ENCODE results near the gene SELENOS. TPM values are rescaled to one million over a fixed set of nuclear protein-coding genes. Genes with fewer than 3 reads are reported as not detected.

Gene SELENOS
- total and polyA plus RNA-seq, 9 of the 15 experiments (the other 6 are each of a cell fraction or from before 2014, with no cell fraction given), result 24.9 to 57.4 (median 47.9) TPM

DNA sequence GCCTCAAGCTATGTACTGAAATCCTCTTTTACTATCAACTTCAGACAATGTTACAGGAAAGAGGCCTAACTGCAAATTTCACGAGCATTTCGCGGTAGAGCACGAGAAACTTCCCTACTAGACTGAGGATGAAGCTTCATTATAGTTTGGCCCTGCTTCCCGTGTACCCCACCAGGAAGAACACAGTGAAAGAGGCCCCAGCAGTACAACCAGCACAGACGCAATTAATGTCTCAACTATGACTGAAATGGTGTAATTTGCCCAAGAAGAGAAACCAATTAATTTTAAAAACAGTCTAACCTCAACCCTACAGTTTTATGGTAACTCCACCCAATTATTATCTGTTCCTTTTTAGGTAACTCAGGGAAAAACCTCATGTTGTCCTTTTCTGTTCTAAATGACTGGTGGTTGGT lies 37.6 kb downstream of the SELENOS start:
- ChIA-PET POLR2A (interaction anchor here (1.1 to 2.1 kb wide), 4 partner anchors 8 to 21 kb away, joined by 3 to 9 read pairs (median 6); no protein-coding TSS in a partner anchor), CTCF (ENCODE audit: low intra/inter-chr PET ratio) (no interaction called here)
- Histone ChIP-seq H3K79me2 (ENCODE audit: control insufficient read depth, insufficient read depth, low read length) (peaks cover 61% of the 10 kb centered on the region), H3K27ac (ENCODE audit: extremely low read depth, low read depth, low read length) (no peak overlapping the region), H3K36me3 (ENCODE audit: control insufficient read depth, insufficient read depth, low read length) (peaks cover 17% of the 10 kb centered on the region; the same call in 1 of the 3 replicates), H3K4me3 (no peak overlapping the region), H3K9me3 (replicated peaks; ENCODE audit: control insufficient read depth, insufficient read depth, low read depth, low read length) (no peaks in the 10 kb centered on the region), H3K27me3 (ENCODE audit: control insufficient read depth in 2 of 2, insufficient read depth in 2 of 2, low read length in 2 of 2) (no peaks in the 10 kb centered on the region), H3K9me1 (ENCODE audit: control insufficient read depth, insufficient read depth, low read length) (no peaks in the 10 kb centered on the region), H4K20me1 (replicated peaks; ENCODE audit: control insufficient read depth, insufficient read depth, low read length) (peaks cover 7% of the 10 kb centered on the region), H3K9ac (ENCODE audit: insufficient read depth in 1 of 2, low read depth in 2 of 2, low read length in 2 of 2) (no peak overlapping the region), H2AFZ (ENCODE audit: low read depth, low read length) (no peak overlapping the region; the same call in 1 of the 2 replicates), H3K4me1 (replicated peaks in 1 of 2; ENCODE audit: control insufficient read depth in 2 of 2, insufficient read depth in 2 of 2, low read length in 2 of 2) (no peaks in the 10 kb centered on the region; a peak in 1 of 5 replicates), H3K4me2 (ENCODE audit: insufficient read depth, low read length) (no peak overlapping the region)
- DNase-seq (ENCODE audit: extremely low read depth in 1 of 4, low spot score in 3 of 4), result no peak
- no peak for ATAC-seq
- TF ChIP-seq MYBL2 (IDR thresholded peaks at IDR 0.05; ENCODE audit: low read depth), result no peak
- TF ChIP-seq MYBL2 (CRISPR knock-in tag; IDR thresholded peaks at IDR 0.05; ENCODE audit: borderline replicate concordance), result no peak
- TF ChIP-seq, protein P1, sequence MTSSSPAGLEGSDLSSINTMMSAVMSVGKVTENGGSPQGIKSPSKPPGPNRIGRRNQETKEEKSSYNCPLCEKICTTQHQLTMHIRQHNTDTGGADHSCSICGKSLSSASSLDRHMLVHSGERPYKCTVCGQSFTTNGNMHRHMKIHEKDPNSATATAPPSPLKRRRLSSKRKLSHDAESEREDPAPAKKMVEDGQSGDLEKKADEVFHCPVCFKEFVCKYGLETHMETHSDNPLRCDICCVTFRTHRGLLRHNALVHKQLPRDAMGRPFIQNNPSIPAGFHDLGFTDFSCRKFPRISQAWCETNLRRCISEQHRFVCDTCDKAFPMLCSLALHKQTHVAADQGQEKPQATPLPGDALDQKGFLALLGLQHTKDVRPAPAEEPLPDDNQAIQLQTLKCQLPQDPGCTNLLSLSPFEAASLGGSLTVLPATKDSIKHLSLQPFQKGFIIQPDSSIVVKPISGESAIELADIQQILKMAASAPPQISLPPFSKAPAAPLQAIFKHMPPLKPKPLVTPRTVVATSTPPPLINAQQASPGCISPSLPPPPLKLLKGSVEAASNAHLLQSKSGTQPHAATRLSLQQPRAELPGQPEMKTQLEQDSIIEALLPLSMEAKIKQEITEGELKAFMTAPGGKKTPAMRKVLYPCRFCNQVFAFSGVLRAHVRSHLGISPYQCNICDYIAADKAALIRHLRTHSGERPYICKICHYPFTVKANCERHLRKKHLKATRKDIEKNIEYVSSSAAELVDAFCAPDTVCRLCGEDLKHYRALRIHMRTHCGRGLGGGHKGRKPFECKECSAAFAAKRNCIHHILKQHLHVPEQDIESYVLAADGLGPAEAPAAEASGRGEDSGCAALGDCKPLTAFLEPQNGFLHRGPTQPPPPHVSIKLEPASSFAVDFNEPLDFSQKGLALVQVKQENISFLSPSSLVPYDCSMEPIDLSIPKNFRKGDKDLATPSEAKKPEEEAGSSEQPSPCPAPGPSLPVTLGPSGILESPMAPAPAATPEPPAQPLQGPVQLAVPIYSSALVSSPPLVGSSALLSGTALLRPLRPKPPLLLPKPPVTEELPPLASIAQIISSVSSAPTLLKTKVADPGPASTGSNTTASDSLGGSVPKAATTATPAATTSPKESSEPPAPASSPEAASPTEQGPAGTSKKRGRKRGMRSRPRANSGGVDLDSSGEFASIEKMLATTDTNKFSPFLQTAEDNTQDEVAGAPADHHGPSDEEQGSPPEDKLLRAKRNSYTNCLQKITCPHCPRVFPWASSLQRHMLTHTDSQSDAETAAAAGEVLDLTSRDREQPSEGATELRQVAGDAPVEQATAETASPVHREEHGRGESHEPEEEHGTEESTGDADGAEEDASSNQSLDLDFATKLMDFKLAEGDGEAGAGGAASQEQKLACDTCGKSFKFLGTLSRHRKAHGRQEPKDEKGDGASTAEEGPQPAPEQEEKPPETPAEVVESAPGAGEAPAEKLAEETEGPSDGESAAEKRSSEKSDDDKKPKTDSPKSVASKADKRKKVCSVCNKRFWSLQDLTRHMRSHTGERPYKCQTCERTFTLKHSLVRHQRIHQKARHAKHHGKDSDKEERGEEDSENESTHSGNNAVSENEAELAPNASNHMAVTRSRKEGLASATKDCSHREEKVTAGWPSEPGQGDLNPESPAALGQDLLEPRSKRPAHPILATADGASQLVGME (CRISPR knock-in tag; IDR thresholded peaks at IDR 0.05), result no peak
- TF ChIP-seq, protein P2, sequence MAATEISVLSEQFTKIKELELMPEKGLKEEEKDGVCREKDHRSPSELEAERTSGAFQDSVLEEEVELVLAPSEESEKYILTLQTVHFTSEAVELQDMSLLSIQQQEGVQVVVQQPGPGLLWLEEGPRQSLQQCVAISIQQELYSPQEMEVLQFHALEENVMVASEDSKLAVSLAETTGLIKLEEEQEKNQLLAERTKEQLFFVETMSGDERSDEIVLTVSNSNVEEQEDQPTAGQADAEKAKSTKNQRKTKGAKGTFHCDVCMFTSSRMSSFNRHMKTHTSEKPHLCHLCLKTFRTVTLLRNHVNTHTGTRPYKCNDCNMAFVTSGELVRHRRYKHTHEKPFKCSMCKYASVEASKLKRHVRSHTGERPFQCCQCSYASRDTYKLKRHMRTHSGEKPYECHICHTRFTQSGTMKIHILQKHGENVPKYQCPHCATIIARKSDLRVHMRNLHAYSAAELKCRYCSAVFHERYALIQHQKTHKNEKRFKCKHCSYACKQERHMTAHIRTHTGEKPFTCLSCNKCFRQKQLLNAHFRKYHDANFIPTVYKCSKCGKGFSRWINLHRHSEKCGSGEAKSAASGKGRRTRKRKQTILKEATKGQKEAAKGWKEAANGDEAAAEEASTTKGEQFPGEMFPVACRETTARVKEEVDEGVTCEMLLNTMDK (IDR thresholded peaks at IDR 0.05; ENCODE audit: borderline replicate concordance, insufficient read depth, low read depth, low read length, poor library complexity, severe bottlenecking), result no peak
- TF ChIP-seq ZFP30 (CRISPR knock-in tag; IDR thresholded peaks at IDR 0.05; ENCODE audit: borderline replicate concordance), result no peak
- no peak for TF ChIP-seq GTF2E2 (tag; IDR thresholded peaks at IDR 0.05)
- in situ Hi-C loops (cut with MboI) (no loop called here), intact Hi-C loops (cut with micrococcal nuclease) (no loop called here)
- BruUV-seq (replicated peaks), result no TSS peak
- WGBS (ENCODE audit: insufficient coverage, low coverage, missing lambda C conversion rate), result 67% methylated on average over 6 of the region's 6 CpGs
- peak; percentile 37 for FAIRE-seq

Measured in K562 (cell line).